GM12878 (cell line): ENCODE results near the gene LGALS9. TPM values are rescaled to one million over a fixed set of nuclear protein-coding genes. Genes with fewer than 3 reads are reported as not detected.

Source experiments
- ATAC-seq: fragments of 200-7000 bp; cut with Tn5 transposase; 3 replicates; pipeline ENCODE4 v1.9.1; 2020; ENCODE audit warnings: mild to moderate bottlenecking, moderate library complexity
- BruUV-seq: library from RNA; stranded (reverse); fragments of 400-500 nt; replicated peaks from 2 replicates; lab custom pipeline; 2021; lab: Mats Ljungman, UMichigan
- CTCF ChIA-PET: fragments of 300-600 bp; sonication (Branson Sonifier 250); formaldehyde crosslinking; extraction: SDS; loops from one replicate; lab custom pipeline; 2021; ENCODE audit warnings: inconsistent platforms; lab: Yijun Ruan, JAX
- POLR2A ChIA-PET: fragments of 350-600 bp; formaldehyde crosslinking; extraction: SDS; loops from one replicate; lab custom pipeline; 2021; ENCODE audit warnings: inconsistent platforms; lab: Charles Lee
- RAD21 ChIA-PET: fragments of 300-600 bp; sonication (Branson Sonifier 250); formaldehyde crosslinking; loops from one replicate; lab custom pipeline; 2023; ENCODE audit warnings: antibody characterized with exemption; ENCODE audit not compliant: unreplicated experiment; lab: Charles Lee
- SMC1A ChIA-PET: fragments of 300-600 bp; sonication (Branson Sonifier 250); formaldehyde crosslinking; loops from one replicate; lab custom pipeline; 2023; ENCODE audit not compliant: unreplicated experiment, uncharacterized antibody; lab: Charles Lee
- DNase-seq: peaks from one replicate; pipeline ENCODE4 v3.0.0-alpha.2; 2011; ENCODE audit warnings: low read depth, low spot score
- FAIRE-seq: peaks from 3 replicates; lab custom pipeline; 2011; peaks lifted over from hg19 to GRCh38; lab: Jason Lieb, UNC
- H2AFZ ChIP-seq: 2 replicates; pipeline ENCODE4 v1.6.0; 2011; ENCODE audit warnings: low read depth, low read length, control low read depth; ENCODE audit not compliant: control insufficient read depth
- H3K27ac ChIP-seq: 2 replicates; pipeline ENCODE4 v1.5.1; 2011; ENCODE audit warnings: control low read depth; ENCODE audit not compliant: control insufficient read depth, insufficient read depth
- H3K27me3 ChIP-seq, 2 experiments: replicated peaks in 1 of 2; 2 replicates each; pipeline versions ENCODE4 v1.6.0 to v1.6.1; 2011; ENCODE audit warnings: low read length in 1 of 2; ENCODE audit not compliant: control insufficient read depth in 2 of 2, insufficient read depth in 2 of 2
- H3K36me3 ChIP-seq, 2 experiments: 2 replicates each; pipeline ENCODE4 v1.5.1; 2011; ENCODE audit warnings: low read length in 1 of 2; ENCODE audit not compliant: control insufficient read depth in 2 of 2, insufficient read depth in 2 of 2
- H3K4me1 ChIP-seq: 2 replicates; pipeline ENCODE4 v1.6.1; 2011; ENCODE audit warnings: mild to moderate bottlenecking, low read length, moderate library complexity, mixed read lengths; ENCODE audit not compliant: control insufficient read depth, insufficient read depth
- H3K4me2 ChIP-seq: 2 replicates; pipeline ENCODE4 v1.6.0; 2011; ENCODE audit warnings: control low read depth; ENCODE audit not compliant: control insufficient read depth, insufficient read depth
- H3K4me3 ChIP-seq: fragments of 200-600 bp; sonication (generic); 2 replicates; pipeline ENCODE4 v1.5.1; 2016
- H3K79me2 ChIP-seq: 2 replicates; pipeline ENCODE4 v1.6.0; 2011; ENCODE audit warnings: low read length; ENCODE audit not compliant: control insufficient read depth, insufficient read depth
- H3K9ac ChIP-seq: 2 replicates; pipeline ENCODE4 v1.8.0; 2011; ENCODE audit warnings: low read length, control low read depth, mixed read lengths; ENCODE audit not compliant: control insufficient read depth, insufficient read depth
- H3K9me3 ChIP-seq: replicated peaks from 3 replicates; pipeline ENCODE4 v1.5.1; 2011; ENCODE audit warnings: mild to moderate bottlenecking, low read length; ENCODE audit not compliant: control insufficient read depth, insufficient read depth
- H4K20me1 ChIP-seq: 2 replicates; pipeline ENCODE4 v1.6.0; 2011; ENCODE audit not compliant: control insufficient read depth, insufficient read depth
- CUX1 ChIP-seq: IDR thresholded peaks from 2 replicates; pipeline ENCODE4 v1.6.1; 2012; ENCODE audit warnings: improper control_type of control experiment, low read depth, low read length; ENCODE audit not compliant: insufficient replicate concordance
- E2F8 ChIP-seq: fragments of 450-650 bp; IDR thresholded peaks from 2 replicates; pipeline ENCODE4 v1.6.1; 2018; ENCODE audit warnings: mild to moderate bottlenecking, low read depth, moderate library complexity; ENCODE audit not compliant: partially characterized antibody
- MTA3 ChIP-seq: IDR thresholded peaks from 2 replicates; pipeline ENCODE4 v1.6.1; 2012; ENCODE audit warnings: low read length, inconsistent platforms, borderline replicate concordance
- WGBS: methylation state at CpG from one replicate; pipeline ENCODE4 v1.1.6; 2016; ENCODE audit warnings: low lambda C conversion rate; ENCODE audit not compliant: insufficient replicate concordance, insufficient coverage; ENCODE audit errors: missing lambda C conversion rate; 5-methylcytosine and 5-hydroxymethylcytosine counted together
- in situ Hi-C: fragments of 300-500 bp; cut with MboI; formaldehyde crosslinking; loops from 9 replicates; pipeline ENCODE4 v1.14.3; 2018; ENCODE audit warnings: mixed read lengths
- intact Hi-C: fragments of 100-400 bp; cut with micrococcal nuclease; formaldehyde crosslinking; loops from one replicate; pipeline ENCODE4 v1.14.2; 2022; ENCODE audit not compliant: unreplicated experiment
- polyA plus RNA-seq, 11 experiments: library from polyadenylated mRNA; depleted of rRNA in 4 of 11; unstranded in 6 of 11; stranded (reverse) in 5 of 11; fragments of >200 nt; fragmentation: Nextera tagmentation in 4 of 11; fragmentation: Illumina TruSeq in 1 of 11; extraction: Ambion mirVana in 4 of 11; extraction: Trizol in 1 of 11; gene quantifications; 1 replicate in 1 of 11; 2 replicates in 10 of 11; pipeline versions ENCODE4 v1.2.1 to v1.2.3, GENCODE V29; 2011 to 2016; ENCODE audit warnings: inconsistent platforms in 2 of 11, missing spikeins in 2 of 11, low read depth in 1 of 11
- total RNA-seq, 4 experiments: library from RNA; depleted of rRNA in 3 of 4; stranded (reverse); fragments of >200 nt in 3 of 4; fragmentation: Illumina TruSeq in 1 of 4; extraction: Trizol in 1 of 4; gene quantifications; 2 replicates each; pipeline versions ENCODE4 v1.2.1 to v1.2.3, GENCODE V29; 2013 to 2021

Gene LGALS9
- total and polyA plus RNA-seq, 10 of the 15 experiments (the other 5 are each of a cell fraction or from before 2014, with no cell fraction given): 22.5 to 294 (median 155) TPM

GRCh38 chr17:27671591-27671910 lies 40.6 kb downstream of the LGALS9 start:
- CTCF ChIA-PET: no interaction called here
- no TSS peak for BruUV-seq

More at GRCh38 chr17:27671591-27671910, 40.6 kb downstream of the LGALS9 start:
- H3K27ac ChIP-seq: no peak overlapping the region
- SMC1A ChIA-PET: no interaction called here
- H3K4me3 ChIP-seq: no peak overlapping the region
- H3K36me3 ChIP-seq: no peaks in the 10 kb centered on the region
- no peak overlapping the region for H2AFZ ChIP-seq
- FAIRE-seq (no peak), ATAC-seq (no peak), DNase-seq (no peak)
- in situ Hi-C loops: no loop called here
- no peaks in the 10 kb centered on the region for H3K79me2 ChIP-seq
- H4K20me1 ChIP-seq: no peaks in the 10 kb centered on the region
- RAD21 ChIA-PET: no interaction called here
- H3K4me2 ChIP-seq: no peak overlapping the region
- intact Hi-C loops: no loop called here
- WGBS: 14% methylated on average over 2 of the region's 2 CpGs
- POLR2A ChIA-PET: no interaction called here
- no peak overlapping the region for H3K9ac ChIP-seq
- TF ChIP-seq MTA3: no peak
- no peak for TF ChIP-seq CUX1
- TF ChIP-seq E2F8: no peak
- H3K4me1 ChIP-seq: no peaks in the 10 kb centered on the region
- H3K27me3 ChIP-seq: no peaks in the 10 kb centered on the region
- no peaks in the 10 kb centered on the region for H3K9me3 ChIP-seq
